ENCODE results near the gene CBFA2T3.

The CBFA2T3 gene

DNA sequence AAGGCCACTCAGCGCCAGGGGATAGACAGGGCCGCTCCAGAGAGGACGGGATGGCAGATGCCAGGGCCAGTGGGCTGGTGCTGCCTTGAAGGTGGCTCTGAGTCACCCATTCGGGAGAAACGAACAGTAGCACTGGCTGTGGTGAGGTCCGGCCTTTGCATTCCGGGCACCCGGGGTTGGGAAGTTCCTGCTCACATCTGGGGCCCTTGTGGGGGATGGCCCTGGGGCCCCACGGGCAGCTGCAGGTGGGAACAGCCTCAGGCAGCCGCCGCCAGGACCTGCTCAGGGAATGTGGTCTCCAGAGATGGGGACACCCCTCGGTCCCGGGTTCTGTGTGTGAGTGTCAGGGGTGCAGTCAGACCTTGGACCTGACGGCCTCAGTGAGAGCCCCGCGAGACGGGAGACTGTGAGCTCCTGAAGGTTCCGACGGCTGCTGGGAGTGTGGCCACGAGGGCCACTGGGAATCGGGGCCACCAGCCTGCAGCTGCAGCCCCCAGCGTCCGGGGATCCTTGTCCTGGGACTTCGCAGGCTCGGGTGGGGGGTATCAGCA is 1.4 kb downstream of the CBFA2T3 start:
- no peak for DNase-seq (ENCODE audit: extremely low read depth, low read depth)
- TF ChIP-seq, protein P1, sequence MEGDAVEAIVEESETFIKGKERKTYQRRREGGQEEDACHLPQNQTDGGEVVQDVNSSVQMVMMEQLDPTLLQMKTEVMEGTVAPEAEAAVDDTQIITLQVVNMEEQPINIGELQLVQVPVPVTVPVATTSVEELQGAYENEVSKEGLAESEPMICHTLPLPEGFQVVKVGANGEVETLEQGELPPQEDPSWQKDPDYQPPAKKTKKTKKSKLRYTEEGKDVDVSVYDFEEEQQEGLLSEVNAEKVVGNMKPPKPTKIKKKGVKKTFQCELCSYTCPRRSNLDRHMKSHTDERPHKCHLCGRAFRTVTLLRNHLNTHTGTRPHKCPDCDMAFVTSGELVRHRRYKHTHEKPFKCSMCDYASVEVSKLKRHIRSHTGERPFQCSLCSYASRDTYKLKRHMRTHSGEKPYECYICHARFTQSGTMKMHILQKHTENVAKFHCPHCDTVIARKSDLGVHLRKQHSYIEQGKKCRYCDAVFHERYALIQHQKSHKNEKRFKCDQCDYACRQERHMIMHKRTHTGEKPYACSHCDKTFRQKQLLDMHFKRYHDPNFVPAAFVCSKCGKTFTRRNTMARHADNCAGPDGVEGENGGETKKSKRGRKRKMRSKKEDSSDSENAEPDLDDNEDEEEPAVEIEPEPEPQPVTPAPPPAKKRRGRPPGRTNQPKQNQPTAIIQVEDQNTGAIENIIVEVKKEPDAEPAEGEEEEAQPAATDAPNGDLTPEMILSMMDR (IDR thresholded peaks at IDR 0.05; ENCODE audit: low read depth, low read length), result no peak

DNA sequence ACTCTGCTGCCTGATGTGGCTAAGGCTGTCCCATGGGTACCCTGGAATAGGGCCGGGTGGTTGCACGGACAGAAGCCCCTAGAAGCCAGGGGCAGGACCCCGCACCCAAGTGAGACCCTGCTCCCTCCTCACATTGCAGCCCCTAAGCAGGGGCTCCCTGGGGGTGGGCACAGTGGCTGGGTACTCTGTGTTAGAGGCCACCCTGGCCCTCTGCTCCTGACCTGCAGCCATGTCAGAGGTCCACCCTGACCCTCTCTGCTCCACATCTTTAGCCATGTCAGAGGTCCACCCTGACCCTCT is 2.1 kb downstream of the CBFA2T3 start:
- TF ChIP-seq, protein P1 (IDR thresholded peaks at IDR 0.05; ENCODE audit: low read depth, low read length), result no peak
- no peak for DNase-seq (ENCODE audit: extremely low read depth, low read depth)

DNA sequence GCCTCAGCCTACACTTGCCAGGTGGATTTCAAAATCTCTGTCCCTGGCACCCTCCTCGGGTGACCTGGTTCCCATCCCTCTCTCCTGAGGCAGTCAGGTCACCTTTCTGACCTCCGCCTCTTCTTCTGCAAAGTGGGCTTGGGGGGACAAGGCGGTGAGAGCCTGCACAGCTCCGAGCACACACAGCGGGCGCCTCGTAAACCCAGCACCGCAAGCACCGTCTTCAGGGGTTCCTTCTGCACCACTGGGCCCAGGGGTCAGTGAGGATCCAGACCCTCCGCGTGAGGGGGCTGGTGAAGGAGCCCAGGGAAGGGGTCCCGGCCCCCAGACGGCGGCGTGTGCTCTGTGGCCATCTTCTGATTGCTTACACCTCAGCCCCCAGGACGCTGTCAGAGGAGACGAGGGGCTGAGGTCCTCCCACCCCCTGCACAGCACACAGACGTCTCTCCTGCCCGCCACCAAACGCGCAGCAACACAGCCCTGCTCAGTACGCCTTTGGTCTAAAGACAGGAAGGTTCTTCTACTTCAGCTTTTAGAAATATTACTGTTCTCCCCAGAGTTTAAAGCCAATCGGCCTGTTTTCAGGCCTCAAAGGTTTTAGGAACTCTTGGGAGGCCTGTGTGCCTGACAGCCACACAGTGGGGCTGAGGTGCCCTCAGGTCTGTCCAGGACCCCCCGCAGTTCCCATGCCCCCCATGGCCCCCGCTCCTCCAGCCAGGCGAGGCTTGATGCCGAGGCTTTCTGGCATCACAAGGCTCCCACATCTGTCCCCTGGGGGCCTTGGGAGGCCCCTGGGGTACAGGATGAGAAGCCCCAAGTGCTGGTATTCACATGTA is 2.7 kb downstream of the CBFA2T3 start:
- TF ChIP-seq, protein P1 (IDR thresholded peaks at IDR 0.05; ENCODE audit: low read depth, low read length), result no peak

DNA sequence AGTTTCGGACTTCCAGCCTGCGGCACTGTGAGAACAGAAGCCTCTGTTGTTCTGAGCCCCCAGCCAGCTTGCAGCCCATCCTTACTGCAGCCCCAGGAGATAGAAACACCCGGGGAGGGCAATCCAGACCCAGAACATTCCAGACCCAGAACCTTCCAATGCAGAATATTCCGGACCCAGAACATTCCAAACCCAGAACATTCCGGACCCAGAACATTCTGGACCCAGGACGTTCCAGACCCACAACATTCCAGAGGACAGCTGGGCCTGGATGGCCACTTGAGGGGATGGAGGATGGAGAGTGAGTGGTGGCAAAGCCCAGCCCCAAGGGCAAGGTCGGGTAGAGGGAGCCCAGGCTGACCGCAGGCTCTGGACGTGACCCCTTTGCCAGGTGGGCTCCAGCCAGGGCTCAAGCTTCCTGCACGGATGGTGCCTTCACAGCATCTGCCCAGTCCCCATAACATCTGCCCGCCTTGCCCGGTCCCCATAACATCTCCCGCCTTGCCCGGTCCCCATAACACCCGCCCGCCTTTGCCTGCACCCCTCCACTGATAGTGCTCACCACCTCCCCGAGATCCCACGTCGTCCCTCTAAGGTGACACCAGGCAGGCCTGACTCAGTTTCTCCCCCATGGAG is 3.5 kb downstream of the CBFA2T3 start:
- DNase-seq (ENCODE audit: extremely low read depth, low read depth), result no peak
- TF ChIP-seq, protein P1 (IDR thresholded peaks at IDR 0.05; ENCODE audit: low read depth, low read length), result no peak

More for the DNA sequence above, 2.7 kb downstream of the CBFA2T3 start:
- DNase-seq (ENCODE audit: extremely low read depth, low read depth), result no peak

DNA sequence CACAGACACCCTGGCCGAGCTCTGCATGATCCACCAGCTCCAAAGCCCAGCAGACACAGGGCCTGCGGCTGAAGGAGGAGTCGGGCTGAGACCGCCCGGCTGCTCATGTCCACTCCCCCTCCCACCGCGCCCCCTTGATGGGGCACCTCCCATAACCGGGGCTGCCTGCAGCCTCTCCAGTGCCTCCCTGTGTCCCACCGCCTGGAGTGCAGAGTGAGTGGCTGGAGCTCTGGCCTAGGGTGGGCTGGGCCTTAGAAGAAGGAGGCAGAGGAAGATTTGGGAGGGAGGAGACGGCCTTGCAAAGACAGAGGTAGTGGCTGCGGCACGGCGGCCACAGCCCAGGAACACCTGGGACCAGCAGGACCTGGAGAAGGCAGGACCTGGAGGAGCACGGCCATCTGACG is 4.0 kb downstream of the CBFA2T3 start:
- TF ChIP-seq, protein P1 (IDR thresholded peaks at IDR 0.05; ENCODE audit: low read depth, low read length), result no peak
- no peak for DNase-seq (ENCODE audit: extremely low read depth, low read depth)

DNA sequence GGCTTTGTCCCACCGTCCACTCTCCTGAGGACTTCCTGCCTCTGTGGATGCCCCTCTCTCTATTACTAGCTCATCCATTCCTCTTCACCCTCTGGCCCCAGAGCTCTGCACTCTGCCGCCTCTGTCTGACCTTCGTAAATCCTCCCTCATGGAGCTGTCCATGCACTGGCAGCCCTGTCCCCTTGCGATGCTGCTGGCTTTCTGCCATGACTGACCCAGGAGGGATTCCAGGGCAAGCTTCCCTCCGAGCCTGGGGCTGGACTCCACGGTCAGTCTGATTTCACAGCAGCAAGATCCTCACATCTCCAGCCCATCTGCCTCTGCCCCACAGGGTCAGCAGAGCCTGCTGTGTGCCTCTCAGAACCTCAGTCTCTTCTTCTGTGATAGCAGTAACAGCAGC is 4.7 kb downstream of the CBFA2T3 start:
- DNase-seq (ENCODE audit: extremely low read depth, low read depth), result no peak
- TF ChIP-seq, protein P1 (IDR thresholded peaks at IDR 0.05; ENCODE audit: low read depth, low read length), result no peak

Data from AG09319 (cell line).